Measurements from ENCODE around the gene FAM98A.

DNA sequence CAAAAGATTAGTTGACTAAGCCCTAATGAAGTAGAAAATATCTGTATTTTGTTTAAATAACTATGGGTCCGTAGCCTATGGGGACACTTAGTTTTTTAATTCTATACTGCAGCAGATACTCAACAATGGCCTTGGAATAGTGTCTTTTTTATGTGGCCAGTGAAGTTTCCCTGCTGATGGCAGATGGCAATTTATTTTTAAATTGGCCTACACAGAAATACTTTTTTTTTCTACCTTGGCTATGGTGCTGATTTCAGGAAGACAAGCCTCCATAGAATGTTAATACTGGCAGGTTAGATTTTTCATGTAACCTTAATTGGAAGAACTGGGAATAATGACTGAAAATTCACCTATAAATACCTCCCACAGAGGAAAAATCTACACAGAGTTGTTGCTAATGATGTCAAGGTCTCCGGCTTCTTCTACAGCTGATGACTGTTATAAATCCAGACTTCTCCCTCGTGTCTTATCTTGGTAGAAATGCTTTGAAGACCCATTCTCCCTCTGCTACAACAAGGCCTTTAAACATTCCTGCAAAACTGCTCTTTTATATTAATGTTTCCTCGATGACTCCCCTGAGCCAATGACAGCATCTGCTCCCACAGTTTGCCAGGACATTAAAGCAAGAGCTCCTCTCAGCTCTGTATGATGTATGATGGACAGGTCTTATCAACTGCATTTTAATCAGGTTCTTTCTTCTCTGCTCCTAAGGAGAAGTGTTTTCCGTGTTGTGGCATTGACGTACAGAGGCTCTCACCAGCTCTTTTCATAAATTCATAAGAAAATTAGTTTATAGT lies 29.1 kb upstream of the FAM98A start:
- TF ChIP-seq CTCF (IDR thresholded peaks at IDR 0.05 in 2 of 3, conservative IDR thresholded peaks at IDR 0.05 in 1 of 3; ENCODE audit: control insufficient read depth in 2 of 3, extremely low read depth in 1 of 3, insufficient read depth in 1 of 3, low read depth in 3 of 3, low read length in 3 of 3) (no peak), KAT2A (conservative IDR thresholded peaks at IDR 0.05; ENCODE audit: control insufficient read depth, low read depth, low read length) (no peak), POLR2A (IDR thresholded peaks at IDR 0.05; ENCODE audit: low read depth, low read length) (no peak), KDM1A (IDR thresholded peaks at IDR 0.05; ENCODE audit: borderline replicate concordance) (no peak), SMC3 (IDR thresholded peaks at IDR 0.05; ENCODE audit: borderline replicate concordance, low read length) (no peak), BRCA1 (IDR thresholded peaks at IDR 0.05; ENCODE audit: low read depth, low read length) (no peak), PML (IDR thresholded peaks at IDR 0.05; ENCODE audit: low read length) (no peak), SUZ12 (IDR thresholded peaks at IDR 0.05; ENCODE audit: unreplicated experiment) (no peak), EZH2 (IDR thresholded peaks at IDR 0.05; ENCODE audit: borderline replicate concordance, control insufficient read depth, low read depth, low read length) (no peak), FOXM1 (IDR thresholded peaks at IDR 0.05; ENCODE audit: low read depth, low read length) (no peak)
- TF ChIP-seq, protein P1, sequence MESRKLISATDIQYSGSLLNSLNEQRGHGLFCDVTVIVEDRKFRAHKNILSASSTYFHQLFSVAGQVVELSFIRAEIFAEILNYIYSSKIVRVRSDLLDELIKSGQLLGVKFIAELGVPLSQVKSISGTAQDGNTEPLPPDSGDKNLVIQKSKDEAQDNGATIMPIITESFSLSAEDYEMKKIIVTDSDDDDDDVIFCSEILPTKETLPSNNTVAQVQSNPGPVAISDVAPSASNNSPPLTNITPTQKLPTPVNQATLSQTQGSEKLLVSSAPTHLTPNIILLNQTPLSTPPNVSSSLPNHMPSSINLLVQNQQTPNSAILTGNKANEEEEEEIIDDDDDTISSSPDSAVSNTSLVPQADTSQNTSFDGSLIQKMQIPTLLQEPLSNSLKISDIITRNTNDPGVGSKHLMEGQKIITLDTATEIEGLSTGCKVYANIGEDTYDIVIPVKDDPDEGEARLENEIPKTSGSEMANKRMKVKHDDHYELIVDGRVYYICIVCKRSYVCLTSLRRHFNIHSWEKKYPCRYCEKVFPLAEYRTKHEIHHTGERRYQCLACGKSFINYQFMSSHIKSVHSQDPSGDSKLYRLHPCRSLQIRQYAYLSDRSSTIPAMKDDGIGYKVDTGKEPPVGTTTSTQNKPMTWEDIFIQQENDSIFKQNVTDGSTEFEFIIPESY (IDR thresholded peaks at IDR 0.05) = no peak
- TF ChIP-seq, protein P2, sequence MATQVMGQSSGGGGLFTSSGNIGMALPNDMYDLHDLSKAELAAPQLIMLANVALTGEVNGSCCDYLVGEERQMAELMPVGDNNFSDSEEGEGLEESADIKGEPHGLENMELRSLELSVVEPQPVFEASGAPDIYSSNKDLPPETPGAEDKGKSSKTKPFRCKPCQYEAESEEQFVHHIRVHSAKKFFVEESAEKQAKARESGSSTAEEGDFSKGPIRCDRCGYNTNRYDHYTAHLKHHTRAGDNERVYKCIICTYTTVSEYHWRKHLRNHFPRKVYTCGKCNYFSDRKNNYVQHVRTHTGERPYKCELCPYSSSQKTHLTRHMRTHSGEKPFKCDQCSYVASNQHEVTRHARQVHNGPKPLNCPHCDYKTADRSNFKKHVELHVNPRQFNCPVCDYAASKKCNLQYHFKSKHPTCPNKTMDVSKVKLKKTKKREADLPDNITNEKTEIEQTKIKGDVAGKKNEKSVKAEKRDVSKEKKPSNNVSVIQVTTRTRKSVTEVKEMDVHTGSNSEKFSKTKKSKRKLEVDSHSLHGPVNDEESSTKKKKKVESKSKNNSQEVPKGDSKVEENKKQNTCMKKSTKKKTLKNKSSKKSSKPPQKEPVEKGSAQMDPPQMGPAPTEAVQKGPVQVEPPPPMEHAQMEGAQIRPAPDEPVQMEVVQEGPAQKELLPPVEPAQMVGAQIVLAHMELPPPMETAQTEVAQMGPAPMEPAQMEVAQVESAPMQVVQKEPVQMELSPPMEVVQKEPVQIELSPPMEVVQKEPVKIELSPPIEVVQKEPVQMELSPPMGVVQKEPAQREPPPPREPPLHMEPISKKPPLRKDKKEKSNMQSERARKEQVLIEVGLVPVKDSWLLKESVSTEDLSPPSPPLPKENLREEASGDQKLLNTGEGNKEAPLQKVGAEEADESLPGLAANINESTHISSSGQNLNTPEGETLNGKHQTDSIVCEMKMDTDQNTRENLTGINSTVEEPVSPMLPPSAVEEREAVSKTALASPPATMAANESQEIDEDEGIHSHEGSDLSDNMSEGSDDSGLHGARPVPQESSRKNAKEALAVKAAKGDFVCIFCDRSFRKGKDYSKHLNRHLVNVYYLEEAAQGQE (IDR thresholded peaks at IDR 0.05; ENCODE audit: low read depth, low read length) = no peak
